Stimulated activated CD8-positive, alpha-beta memory T cell treated with anti-CD3 and anti-CD28 coated beads, Interleukin-4, amount 100 ng/mL, for 24 hours (primary cell): Measurements from ENCODE around the gene ITGB5.
"Not testable (repeated sequence)": the region's sequence is repeated elsewhere in the genome, so short reads cannot be mapped to it uniquely, and the experiment has no call there.

Experiments
- DNase-seq: peaks from one replicate; pipeline ENCODE4 v3.0.0-alpha.2; 2020; ENCODE audit warnings: low read depth

ITGB5 gene

DNA sequence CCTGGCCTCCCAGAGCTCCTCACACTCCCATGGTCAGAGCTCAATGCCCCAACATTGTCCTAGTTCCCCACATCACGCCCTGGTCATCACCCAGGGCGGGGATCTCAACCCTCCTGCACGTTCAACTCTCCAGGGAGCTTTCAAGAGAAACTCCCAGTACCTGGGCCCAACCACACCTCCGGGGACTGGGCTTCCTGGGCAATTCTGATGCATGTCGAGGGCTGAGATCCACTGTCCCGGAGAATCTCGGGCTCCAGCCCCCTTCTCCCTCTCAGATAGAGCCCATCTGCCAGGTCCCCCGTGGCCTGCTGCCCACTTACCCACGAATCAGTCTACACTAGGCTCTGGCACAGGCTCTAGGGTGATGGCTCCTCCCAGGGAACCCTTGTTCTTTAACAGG is 117.7 kb downstream of the ITGB5 start:
- DNase-seq: no peak

DNA sequence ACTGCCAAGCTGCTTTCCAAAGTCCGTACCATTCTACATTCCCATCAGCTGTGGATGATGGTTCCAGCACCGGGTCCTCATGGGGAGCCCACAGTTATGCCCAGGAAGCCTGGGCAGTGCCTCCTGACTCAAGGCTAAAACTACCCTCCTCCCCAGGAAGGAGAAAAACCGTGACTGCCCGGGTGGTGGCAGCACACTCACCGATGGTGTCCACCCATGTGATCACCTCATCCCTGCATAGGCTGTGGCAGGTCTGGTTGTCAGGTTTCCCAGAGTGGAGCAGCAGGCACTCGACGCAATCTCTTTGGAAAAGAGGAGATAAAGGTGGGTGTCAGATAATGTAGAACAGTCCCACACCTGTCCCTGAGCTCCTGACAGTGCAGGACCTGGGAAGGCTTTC is 118.4 kb downstream of the ITGB5 start:
- no peak for DNase-seq

- no peak for DNase-seq
These were observed 119.5 kb downstream of the ITGB5 start for GRCh38 chr3:124767691-124768090.

DNA sequence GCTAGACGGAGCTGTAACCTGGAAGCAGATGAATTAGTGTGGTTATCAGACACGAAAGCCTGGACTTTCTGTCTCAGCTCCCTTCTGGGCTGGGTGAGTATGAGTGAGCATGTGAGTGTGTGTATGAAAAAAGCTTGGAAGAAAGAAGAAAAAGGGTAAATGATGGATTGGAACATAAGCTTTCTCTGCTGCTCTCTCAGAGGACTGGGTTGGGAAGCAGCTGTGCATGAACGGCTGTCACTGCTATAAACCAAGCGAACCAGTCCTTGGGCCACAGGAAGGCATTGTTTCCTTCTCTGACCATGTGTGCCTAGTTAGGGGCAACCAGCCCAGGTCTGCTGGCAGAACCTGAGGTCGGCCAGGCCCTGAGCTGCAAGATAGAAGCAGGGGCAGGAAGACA is 119.9 kb downstream of the ITGB5 start:
- DNase-seq: no peak

GRCh38 chr3:124766113-124767095 is 120.8 kb downstream of the ITGB5 start:
- no peak for DNase-seq

GRCh38 chr3:124765197-124765840 is 121.8 kb downstream of the ITGB5 start:
- DNase-seq: no peak

DNA sequence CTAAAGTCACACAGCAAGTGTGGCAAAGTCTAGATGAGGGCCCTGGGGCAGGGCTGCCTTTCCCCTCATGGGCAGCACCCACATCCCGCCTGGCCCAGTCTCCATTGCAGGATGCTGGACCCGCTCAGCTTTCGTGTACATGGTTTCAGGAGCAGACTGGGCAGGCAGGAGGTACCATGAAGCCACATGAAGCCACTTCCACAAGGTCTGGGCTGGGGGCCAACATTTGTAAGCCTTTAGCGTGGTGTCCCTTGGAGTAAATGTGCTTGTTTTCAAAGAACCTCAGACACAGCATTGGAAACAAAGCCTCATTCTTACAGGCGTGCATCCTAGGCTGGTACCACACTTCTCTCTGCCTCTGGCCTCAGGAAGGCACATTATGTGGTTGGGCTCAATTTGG is 122.4 kb downstream of the ITGB5 start:
- DNase-seq: no peak

DNA sequence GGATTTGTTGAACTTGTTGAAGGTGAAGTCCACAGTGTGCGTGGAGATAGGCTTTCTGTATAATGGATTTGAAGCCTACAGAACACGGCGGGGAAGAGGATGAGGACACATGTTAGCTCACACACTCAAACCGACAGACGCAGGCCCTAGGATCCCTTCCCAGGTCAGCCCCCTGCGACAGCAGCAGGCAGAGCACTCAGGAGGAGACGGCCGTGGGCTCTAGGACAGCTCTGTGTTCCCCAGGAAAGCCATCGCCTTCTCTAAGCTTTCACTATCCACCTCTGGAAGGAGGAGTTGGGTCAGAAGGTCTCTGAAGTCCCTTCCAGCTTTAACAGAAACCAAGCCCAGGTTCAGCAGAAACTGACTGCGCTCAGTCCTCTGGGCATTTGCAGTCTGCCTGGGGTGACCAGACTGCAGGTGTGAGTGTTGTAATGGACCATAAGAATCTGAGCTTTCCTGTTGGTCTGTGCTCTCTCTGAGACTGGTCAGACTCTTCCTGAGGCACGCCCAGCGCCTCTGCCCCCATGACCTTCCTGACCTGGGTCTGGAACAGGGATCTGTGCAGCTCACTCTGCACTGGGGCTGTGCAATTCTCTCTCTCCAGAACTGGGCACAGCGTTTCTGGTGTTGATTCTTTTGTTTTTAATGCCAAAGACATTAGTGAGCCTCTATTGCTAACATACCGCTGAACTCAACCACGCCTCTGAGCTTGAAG is 123.4 kb downstream of the ITGB5 start:
- DNase-seq: no peak

- DNase-seq: no peak
These were observed 124.0 kb downstream of the ITGB5 start for GRCh38 chr3:124763206-124763605.

DNA sequence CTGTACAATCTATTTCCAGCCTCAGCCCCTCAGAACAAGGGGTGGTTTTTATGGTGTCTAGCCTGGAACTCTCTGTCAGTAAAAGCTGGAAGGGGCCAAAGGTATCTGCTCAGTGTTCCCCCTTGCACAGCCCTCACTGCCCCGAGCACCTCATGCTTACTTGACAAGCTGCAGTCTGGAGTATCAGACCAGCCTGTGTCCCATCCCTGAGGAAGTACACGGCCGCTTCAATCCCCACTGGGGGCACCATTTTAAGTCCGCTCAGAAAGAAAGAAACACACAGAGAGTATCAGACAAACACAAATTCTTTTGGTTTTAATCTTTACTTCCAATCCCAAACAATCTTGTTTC is 124.5 kb downstream of the ITGB5 start:
- DNase-seq: no peak

- DNase-seq: no peak
These were observed 125.1 kb downstream of the ITGB5 start for GRCh38 chr3:124761935-124762660.

GRCh38 chr3:124761250-124761796 is 125.8 kb downstream of the ITGB5 start:
- DNase-seq: peak; percentile 61

- DNase-seq: no peak
These were observed 126.6 kb downstream of the ITGB5 start for GRCh38 chr3:124760601-124761000.

GRCh38 chr3:124759666-124760401 is 127.3 kb downstream of the ITGB5 start:
- DNase-seq: no peak

- DNase-seq: no peak
These were observed 128.1 kb downstream of the ITGB5 start for GRCh38 chr3:124758851-124759635.

DNA sequence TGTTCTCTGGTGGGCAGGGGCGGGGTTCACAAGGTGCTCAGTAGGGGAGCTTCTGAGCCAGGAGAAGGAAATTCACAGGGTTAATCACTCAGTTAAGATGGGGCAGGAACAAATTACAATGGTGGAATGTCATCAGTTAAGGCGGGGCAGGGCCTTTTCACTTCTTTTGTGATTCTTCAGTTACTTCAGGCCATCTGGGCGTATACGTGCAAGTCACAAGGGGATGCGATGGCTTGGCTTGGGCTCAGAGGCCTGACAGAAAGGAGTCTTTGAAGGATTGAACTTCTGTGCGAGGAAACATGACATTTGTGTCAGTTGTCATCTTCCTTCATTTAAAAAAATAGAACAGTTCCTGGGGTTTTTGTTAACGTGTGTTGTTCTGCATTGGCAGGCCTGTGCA is 129.2 kb downstream of the ITGB5 start:
- not testable (repeated sequence) for DNase-seq

DNA sequence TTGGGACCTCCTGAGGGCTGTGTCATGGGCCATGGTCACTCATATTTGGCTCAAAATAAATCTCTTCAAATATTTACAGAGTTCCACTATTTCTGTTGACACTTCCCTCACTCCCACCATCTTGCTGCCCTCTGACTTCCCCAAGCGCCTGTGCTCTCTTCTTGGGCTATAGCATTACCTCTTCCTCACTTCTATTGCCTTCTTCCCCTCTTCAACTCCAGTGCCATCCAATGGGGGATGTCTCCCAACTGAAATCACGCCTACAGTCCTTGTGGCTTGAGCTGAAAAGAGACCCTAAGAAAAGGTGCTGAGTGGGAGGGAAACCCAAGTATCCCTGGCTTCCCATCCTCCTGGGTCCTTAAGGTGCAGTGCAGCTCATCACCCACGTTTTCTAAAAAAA is 135.1 kb downstream of the ITGB5 start:
- no peak for DNase-seq

GRCh38 chr3:124751501-124751900 is 135.7 kb downstream of the ITGB5 start:
- no peak for DNase-seq

GRCh38 chr3:124749877-124750276 is 137.3 kb downstream of the ITGB5 start:
- not testable (repeated sequence) for DNase-seq

GRCh38 chr3:124748560-124749198 is 138.5 kb downstream of the ITGB5 start:
- no peak for DNase-seq
